Left hindlimb (tissue), 1 donor: Measurements from ENCODE around the gene ARF1.
A peak's percentile ranks its signal among the peaks of the same experiment; 100 is the strongest.

Experiments used
- DNase-seq: peaks from one replicate; pipeline ENCODE4 v3.0.0-alpha.2; 2018

The ARF1 gene

DNA sequence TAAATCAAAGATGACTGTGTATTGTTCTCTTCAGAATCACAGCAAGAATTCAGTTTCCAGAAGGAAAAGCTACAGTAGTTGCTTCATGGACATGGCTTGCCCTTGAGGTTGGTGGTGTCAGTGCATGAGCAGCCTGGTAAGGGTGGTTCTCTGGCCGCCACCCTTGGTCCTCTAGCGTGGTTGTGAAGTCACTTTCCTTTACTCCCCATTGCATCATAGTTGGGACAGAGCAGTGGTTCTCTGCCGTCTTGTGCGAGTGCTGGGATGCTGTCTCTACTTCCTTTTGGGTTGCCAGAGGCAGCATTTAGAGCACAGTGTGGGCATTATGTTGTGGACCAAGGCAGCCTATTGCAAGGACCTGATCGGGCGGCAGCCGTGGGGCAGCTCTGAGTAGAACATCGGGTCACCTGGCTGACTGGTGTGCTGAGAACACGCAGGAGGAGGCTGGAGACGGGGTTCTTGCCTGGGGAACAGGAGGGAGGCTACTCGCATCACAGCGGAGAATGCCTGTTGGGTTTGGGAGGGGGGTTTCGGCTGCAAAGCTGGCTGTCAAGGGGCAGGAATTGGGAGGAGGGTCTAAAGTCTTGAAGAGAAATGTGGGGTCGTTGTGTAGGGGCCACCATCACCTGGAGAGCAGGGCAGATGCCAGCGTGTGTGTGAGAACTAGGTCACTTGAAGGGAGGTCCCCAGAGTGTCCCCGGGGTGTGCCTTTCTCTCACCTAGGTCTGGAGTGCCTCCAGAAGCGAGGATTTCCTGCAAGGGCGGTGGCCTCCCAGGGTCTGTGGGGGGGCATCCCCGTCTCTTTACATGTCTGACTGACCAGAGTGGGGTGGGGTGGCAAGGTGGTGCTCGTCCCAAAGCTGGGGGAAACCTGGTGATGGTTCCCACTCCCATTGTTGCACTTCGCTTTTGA lies 6.3 kb downstream of the ARF1 start:
- no peak for DNase-seq

DNA sequence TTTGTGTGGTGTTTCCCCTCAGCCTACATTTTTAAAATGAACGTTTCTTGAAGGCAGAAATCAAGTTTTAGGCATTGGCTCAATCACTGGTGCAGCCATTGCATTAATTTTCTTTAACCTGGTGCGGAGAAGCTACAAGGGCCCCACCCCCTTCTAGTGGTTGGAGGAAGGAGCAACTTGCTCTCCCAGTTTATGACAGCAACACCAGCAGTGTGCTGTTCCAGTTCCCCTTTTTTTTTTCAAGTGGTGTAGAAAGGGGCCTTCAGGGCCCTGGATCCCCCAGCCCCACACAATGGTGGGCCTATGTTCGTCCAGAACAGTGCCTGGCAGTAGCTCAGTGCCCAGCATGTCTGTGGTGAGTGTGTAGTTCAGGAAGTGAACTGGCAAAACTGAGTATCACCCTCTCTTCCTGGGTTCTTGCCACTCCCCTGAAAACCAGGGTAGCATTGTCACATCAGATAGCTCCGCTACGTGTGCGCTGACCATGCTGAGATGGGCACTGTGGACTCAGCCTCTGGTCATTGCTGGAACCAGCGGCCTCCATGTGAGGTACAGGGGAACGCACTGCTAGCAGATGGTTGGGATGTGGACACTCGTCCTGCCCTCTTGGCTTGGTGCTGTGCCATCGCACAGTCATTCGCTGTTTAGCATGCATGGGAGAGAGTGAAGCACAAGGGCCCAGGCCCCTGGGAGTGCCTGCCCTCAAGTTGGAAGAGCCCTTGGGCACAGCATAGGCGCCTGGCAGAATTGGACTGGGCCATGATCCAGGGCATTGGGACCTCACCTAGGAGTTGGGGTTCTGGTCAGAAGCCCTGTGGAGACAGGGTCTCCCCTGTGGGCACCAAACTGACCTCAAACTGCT lies 7.2 kb downstream of the ARF1 start:
- peak; percentile 2 for DNase-seq

DNA sequence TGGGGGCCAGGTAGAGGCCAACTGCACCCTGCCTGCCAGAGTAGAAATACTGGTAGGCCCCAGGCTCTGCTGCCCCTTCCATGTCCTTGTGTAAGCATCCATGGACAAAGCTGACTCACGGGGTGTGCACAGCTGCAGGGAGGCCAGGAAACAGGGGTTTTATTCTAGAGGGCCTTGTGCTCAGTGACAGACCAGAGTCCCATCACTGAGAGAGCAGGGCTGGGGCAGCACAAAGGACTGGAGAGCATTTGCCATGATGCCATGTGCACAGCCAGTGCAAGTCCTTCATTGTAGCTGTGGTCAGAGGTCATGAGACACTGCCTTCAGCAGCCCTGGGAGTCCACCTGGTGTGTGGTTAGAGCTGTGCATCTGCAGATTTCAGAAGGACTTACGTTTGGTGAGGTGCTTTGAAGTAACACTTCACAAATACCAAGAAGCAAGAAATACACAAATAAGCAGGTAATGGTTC lies 8.1 kb downstream of the ARF1 start:
- DNase-seq: peak; percentile 19

DNA sequence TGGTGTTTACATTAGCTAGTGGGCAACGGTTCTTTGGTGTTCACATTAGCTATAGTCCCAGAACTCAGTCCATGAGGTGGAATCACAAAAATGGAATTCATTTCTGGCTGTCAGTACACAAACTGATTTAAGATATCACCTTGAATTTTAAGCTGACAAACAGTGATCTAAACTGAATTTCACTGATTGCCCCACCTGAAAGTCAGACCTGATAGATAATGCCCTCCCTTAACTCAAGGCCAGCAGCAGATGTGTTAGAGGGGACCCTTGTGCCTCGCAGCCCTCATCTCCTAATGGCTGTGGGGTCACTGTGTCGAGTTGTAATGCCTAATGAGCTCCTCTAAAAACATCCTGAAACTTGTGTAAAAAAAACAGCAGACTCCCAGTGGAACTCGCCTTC lies 8.6 kb downstream of the ARF1 start:
- DNase-seq: peak; percentile 12

DNA sequence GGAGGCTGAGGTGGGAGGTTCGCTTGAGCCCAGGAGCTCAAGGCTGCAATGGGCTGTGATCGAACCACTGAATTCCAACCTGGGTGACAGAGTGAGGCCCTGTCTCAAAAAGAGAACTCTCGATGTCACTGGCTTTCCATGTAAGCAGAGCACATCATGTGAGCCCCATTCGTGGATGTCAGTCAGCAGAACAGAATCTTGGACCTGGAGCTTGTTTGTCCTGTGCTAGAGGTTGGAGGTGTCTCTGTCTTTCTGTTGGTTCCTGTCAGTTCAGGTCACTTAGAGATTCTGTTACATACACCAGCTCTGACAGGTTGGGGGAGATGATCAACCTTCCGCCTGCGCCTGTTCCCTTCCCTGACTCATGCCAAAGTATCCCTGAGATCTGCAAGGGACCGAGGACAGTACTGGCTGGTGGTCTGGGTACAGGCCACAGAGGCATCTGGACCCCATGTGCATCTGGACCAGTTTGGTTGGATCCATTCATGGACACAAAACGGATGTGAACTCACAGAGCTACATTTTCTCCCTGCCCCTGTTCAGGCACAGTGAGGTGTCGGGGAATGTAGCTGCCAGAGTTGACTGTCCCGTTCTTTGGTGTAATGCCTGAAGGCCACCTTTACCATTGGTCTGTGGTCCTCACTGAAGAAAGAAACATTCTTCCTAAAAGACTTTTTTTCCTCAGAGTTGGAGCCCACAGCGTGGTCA lies 10.0 kb downstream of the ARF1 start:
- peak; percentile 5 for DNase-seq

DNA sequence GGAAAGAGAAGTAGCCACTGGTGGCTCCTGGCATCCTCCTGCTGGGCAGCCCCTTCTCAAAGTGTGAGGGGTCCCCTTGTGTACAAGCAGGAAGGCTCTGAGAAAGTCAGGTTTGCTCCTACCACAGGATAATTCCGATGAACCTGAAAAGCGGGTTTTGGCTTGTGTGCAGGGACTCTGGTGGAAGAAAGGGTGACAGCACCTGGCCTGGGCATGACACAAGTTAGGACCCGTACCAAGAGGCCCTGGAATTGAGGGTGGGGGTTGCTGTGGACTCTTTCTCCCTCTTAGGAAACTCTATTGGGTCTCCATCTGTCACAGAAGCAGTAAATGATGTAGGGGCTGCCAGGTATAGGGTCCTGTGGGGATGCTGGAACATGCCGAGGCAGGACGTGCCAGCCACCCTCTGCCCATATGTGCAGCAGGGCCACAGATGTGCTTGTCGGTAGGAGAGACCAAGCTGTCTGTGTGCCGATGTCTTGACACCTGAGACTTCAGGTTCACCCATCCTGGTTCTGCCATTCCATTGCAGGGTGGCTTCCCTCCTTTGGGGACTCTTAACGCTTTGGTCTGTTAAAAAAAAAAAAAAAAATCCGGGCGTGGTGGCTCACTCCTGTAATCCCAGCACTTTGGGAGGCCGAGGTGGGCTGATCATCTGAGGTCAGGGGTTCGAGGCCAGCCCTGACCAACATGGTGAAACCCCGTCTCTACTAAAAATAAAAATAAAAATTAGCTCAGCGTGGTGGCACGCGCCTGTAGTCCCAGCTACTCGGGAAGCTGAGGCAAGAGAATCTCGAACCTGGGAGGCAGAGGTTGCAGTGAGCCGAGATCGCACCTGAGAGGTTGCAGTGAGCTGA lies 10.8 kb downstream of the ARF1 start:
- peak; percentile 12 for DNase-seq

DNA sequence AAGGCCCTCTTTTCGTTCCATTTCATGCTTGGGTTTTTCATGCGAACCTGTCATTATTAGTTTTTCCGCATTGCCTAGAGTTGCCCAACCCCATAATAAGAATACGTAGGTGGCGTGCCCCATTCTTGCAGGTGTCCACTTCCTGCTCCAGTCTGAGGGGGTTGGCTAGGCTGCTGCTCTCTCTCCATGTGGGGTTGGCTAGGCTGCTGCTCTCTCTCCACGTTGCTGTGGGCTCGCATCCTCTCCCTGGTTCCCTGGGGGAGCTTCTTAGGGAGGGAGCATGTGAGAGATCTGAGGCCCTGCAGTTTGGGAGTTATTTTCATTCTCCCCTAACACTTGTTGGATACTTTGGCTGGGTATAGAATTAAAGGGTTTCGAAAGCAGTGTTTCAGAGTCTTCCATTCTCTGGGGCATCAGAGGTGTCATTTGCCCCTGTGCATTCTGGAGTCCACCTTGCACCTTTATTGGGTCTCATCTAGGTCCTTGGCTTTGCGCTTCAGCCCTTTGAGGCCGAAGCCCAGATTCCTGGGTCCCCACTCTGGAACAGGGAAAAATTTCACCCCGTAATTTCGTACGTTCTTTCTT lies 12.0 kb downstream of the ARF1 start:
- no peak for DNase-seq

DNA sequence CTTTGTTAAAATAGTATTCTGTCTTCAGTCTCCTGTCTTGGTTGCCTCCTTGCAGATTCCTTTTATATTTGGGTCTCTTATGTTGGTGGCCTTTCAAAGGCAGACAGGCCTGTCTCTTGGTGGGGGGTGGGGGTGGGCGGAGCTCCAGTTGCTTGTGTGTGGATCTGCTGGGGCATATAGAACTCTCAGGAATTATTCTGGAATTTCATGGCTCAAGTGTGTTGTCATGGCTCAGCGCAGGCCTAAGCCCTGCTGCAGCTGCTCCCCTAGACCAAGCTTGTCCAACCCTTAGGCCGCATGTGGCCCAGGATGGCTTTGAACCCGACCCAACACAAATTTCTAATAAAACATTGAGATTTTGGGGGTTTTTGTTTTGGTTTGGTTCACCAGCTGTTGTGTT lies 12.7 kb downstream of the ARF1 start:
- DNase-seq: no peak

DNA sequence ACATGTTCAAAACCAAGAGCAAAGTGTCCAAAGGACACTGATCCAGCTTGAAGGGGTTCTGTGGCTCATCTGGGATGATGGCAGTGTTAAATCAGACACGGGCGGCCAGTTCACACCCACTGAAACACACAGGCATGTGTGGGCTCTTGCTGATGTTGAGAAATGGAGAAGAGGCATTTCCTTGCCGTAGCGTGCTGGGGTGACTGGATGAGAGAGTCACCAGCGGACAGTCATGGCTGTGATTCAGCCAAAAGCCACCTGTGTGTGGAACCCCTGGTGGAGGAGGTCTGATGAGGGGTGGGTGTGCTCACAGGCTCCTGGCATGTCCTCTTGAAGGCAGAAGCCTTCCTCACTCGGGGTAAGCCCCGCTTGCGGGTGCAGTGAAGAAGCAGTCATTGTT lies 13.4 kb downstream of the ARF1 start:
- DNase-seq: no peak

DNA sequence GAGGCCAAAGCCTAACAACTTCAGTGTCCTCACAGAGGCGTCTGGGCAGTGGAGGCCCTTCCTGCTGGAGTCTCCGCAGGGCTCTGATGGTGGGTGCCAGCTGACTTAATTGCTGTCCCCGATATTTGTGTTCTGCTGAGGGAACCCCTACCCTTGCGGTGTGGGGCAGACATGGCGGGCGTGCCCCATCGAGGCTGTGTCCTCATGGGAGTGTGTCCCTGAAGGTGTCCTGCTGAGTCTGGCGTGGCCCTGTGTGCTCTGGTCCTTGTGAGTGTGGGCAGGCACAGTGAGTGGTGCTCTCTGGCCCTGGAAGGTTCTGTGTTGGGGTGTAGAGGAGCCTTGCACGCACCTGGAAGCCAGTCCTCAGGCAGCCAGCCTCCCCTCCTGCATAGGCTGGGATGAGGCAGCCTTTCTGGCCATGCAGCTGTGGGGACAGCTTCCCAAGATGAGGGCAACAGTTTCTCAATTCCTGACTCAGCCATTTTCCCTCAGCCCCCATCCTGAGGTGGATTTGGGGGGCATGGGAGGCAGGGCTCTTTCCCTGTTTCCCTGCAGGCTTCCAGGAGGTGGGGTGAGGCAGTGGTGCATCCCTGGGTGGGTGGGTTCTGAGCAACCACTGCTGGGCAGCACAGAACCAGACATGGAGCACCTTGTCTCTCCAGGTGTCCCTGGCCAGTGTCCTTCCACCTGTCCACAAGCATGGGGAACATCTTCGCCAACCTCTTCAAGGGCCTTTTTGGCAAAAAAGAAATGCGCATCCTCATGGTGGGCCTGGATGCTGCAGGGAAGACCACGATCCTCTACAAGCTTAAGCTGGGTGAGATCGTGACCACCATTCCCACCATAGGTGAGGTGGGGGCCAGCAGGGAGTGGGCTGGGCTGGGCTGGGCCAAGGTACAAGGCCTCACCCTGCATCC lies 14.2 kb downstream of the ARF1 start:
- DNase-seq: no peak

DNA sequence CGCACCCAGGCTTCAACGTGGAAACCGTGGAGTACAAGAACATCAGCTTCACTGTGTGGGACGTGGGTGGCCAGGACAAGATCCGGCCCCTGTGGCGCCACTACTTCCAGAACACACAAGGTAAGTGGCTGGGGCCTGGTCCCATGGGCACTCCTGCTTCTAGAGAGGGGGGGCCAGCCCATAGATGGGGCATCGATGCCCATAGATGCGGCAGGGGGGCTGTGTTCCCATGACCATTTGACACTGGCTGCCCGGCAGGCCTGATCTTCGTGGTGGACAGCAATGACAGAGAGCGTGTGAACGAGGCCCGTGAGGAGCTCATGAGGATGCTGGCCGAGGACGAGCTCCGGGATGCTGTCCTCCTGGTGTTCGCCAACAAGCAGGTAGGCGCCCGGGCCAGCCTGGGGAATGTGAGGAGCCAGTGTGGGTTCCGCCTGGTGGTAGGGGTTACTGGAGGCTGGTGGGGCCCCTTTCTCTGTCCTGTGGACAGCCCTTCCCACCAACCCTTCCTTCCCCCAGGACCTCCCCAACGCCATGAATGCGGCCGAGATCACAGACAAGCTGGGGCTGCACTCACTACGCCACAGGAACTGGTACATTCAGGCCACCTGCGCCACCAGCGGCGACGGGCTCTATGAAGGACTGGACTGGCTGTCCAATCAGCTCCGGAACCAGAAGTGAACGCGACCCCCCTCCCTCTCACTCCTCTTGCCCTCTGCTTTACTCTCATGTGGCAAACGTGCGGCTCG lies 15.0 kb downstream of the ARF1 start:
- no peak for DNase-seq

DNA sequence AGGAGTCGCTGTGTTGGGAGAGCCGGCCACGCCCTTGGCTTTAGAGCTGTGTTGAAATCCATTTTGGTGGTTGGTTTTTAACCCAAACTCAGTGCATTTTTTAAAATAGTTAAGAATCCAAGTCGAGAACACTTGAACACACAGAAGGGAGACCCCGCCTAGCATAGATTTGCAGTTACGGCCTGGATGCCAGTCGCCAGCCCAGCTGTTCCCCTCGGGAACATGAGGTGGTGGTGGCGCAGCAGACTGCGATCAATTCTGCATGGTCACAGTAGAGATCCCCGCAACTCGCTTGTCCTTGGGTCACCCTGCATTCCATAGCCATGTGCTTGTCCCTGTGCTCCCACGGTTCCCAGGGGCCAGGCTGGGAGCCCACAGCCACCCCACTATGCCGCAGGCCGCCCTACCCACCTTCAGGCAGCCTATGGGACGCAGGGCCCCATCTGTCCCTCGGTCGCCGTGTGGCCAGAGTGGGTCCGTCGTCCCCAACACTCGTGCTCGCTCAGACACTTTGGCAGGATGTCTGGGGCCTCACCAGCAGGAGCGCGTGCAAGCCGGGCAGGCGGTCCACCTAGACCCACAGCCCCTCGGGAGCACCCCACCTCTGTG lies 15.9 kb downstream of the ARF1 start:
- no peak for DNase-seq

DNA sequence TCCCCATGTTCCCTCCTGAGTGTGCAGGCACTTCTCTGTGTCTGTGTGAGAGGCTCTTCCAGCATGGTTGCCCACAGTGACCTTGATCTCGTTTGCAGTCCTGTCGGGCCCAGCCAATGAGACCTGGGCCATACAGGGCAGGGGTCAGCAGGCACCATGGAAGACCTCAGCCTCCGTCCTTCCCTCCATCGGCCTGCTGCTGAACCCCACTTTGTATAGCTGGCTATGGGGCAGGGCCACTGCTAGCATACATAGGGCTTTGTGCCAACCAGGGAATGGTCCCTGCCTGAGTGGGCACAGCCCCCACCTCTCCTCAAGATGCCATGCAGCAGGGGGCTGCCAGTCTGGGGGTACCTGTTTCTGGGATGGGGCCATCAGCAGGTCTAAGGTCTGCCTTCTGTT lies 16.8 kb downstream of the ARF1 start:
- no peak for DNase-seq

DNA sequence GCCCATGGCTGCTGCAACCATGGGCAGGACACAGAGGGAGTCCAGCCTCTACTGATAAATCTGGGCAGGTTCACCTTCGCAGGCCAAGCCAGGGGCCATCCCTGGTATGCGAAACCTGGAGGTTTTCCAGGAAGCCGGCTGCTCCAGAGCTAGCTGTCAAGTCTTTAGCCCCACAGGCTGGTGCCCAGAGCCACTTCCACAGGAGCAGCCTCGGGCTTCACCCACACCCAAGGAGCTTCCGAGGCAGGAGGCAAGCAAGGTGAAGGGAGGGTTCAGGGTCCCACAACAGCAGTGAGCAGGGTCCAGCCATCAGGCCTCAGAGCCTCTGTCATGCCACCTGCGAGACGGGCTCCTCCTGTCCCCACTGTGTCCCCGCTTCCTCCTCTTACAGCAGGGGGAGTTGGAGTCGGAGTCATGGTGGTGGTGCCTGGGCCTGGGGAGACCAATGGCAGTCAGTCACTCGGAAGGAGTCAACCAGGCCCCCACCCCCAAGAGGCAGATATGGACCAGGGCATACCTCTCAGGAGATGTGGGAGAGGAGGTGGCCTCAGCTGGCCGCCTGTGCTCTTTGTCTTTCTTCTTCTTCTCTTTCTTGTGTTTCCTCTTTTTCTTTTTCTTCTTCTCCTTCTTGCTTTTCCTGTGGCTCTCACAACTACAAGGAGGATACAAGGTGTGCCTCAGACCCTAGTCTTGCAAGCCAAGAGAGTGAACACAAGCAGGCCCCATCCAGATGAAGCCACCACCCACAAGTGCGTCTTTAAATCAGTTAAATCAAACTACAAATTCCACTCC lies 18.5 kb downstream of the ARF1 start:
- DNase-seq: no peak

DNA sequence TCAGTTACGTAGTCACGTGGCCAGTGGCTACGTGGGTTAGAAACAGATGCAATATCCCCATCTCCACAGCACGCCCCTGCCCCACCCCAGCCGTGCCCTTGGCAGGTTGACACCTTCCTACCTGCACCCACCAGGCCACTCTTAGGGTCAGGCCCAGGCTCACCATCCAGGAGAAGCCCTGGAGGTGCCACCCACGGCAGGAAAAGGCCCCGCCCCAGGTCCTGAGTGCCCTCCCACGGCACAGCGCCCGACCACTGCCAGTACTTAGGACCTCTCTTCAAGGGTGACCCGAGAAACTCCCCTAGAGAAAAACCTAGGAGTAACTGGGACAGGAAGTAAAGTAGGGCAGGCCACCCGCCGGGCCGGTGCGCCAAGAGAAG lies 19.1 kb downstream of the ARF1 start:
- DNase-seq: no peak

DNA sequence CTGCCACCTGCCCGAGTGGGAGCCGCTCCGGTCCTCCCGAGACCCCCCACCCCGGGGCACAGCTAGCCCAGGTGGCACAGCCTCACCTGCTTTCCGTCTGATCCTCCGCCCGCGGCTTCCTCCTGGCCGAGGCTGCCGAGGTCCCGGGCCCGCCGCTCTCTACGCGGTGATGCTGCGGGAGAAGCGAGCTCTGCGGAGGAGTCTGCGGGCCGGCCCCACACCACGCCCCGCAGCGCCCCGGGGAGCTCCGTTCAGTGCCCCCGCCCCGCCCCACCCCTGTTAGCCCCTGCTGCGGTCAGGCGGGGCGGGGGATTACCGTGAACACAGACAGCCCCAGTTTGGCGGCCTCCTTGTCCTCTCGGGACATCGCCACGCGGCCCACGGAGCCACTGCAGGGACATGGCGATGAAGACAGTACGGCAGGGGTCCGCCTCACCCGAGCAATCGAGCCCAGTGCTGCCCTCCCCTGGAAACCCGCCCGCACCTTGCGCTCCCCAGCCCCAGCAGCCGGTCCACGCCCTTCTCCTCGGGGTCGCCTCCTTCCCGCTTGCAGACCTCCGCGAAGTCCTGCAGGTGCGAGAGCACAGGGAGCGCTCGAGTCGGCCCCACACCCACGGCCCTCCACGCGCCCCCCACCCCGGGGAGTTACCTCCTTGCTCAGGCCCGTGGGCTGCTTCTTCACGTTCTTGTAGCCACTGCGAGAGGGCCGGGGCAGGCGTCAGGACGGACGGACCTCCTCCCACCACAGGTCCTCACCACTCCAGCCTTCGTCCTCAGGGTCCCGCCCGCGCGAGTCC lies 19.7 kb downstream of the ARF1 start:
- peak; percentile 46 for DNase-seq

DNA sequence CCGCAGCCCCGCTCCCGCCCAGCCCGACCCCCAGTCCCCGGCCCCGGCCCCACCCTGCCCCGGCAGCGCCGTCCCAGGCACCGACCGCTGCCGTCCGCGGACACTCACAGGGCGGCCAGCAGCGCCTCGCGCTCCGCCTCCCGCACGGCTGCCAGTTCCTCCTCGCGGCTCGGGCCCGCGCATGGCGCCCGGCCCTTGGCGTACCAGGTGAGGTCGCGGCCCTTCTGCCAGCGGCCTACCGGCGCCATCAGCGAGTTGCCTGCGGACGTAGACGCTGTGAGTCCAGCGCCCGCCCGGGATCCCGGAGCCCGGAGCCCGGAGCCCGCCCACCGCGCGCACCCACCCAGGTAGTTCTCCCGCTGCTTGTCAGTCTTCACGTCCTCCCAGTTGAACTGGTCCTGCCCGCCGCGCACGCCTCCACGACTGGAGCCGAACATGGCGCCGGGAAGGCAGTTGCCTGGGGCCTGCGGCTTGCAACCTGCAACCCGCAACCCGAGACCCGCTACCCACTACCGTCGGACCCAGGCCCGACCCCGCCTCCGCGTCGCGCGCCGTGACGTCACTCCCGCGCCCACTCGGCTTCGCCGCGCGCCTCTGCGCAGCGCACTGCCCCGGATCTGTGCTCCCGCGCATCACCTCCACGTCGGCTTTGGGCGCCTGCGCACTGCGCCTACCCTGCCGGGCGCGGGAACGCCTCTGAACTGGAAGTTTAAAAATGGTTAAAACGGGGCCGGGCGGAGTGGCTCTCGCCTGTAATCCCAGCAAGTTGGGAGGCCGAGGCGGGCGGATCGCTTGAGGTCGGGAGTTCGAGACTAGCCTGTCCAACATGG lies 20.5 kb downstream of the ARF1 start, which contains the start of gene C1orf35:
TSS of gene C1orf35 (minus strand) at position 535 of the 830 bp plus-strand sequence. CDS start at position 437, 98 bp downstream.
- peak; percentile 96 for DNase-seq
